ES-I3 (cell line): ENCODE results near the gene PRKD1.

Experiments
- H3K36me3 ChIP-seq: 2 replicates; pipeline ENCODE4 v1.6.1; 2013; ENCODE audit warnings: mild to moderate bottlenecking, low read length, control low read depth, moderate library complexity; ENCODE audit not compliant: insufficient read depth
- H3K4me1 ChIP-seq: 2 replicates; pipeline ENCODE4 v1.6.1; 2013; ENCODE audit warnings: mild to moderate bottlenecking, control low read depth, low read length; ENCODE audit not compliant: insufficient read depth
- H3K9ac ChIP-seq: 2 replicates; pipeline ENCODE4 v1.6.1; 2013; ENCODE audit warnings: low read depth, mild to moderate bottlenecking, low read length, moderate library complexity
- H3K9me3 ChIP-seq: 2 replicates; pipeline ENCODE4 v1.6.1; 2013; ENCODE audit warnings: mild to moderate bottlenecking, low read length, moderate library complexity; ENCODE audit not compliant: control insufficient read depth, insufficient read depth

Gene PRKD1

GRCh38 chr14:29927376-29928116 is at the start of gene PRKD1:
Gene PRKD1 (minus strand): TSS chr14:29927847.
- no peaks in the 10 kb centered on the region for H3K36me3 ChIP-seq
- peaks cover 12% of the 10 kb centered on the region for H3K4me1 ChIP-seq
- peak within 1 kb of the TSS; percentile 65 for H3K9ac ChIP-seq
- no peaks in the 10 kb centered on the region for H3K9me3 ChIP-seq

GRCh38 chr14:29971101-29971500 is 43.5 kb upstream of the PRKD1 start:
- no peak overlapping the region for H3K9ac ChIP-seq
- no peaks in the 10 kb centered on the region for H3K4me1 ChIP-seq
- no peaks in the 10 kb centered on the region for H3K36me3 ChIP-seq
- H3K9me3 ChIP-seq: no peaks in the 10 kb centered on the region

GRCh38 chr14:29955087-29955486 is 27.4 kb upstream of the PRKD1 start:
- H3K36me3 ChIP-seq: no peaks in the 10 kb centered on the region

GRCh38 chr14:29953501-29953900 is 25.9 kb upstream of the PRKD1 start:
- Histone ChIP-seq H3K9ac (no peak overlapping the region), H3K9me3 (no peaks in the 10 kb centered on the region), H3K4me1 (no peaks in the 10 kb centered on the region), H3K36me3 (no peaks in the 10 kb centered on the region)

More at GRCh38 chr14:29955087-29955486, 27.4 kb upstream of the PRKD1 start:
- no peak overlapping the region for H3K9ac ChIP-seq
- no peaks in the 10 kb centered on the region for H3K9me3 ChIP-seq
- no peaks in the 10 kb centered on the region for H3K4me1 ChIP-seq

- H3K36me3 ChIP-seq: no peaks in the 10 kb centered on the region
- no peak overlapping the region for H3K9ac ChIP-seq
- no peaks in the 10 kb centered on the region; the same call in 1 of the 2 replicates for H3K9me3 ChIP-seq
- H3K4me1 ChIP-seq: no peaks in the 10 kb centered on the region; the same call in none of the 2 replicates
These were observed 16.4 kb upstream of the PRKD1 start for GRCh38 chr14:29944091-29944490.

DNA sequence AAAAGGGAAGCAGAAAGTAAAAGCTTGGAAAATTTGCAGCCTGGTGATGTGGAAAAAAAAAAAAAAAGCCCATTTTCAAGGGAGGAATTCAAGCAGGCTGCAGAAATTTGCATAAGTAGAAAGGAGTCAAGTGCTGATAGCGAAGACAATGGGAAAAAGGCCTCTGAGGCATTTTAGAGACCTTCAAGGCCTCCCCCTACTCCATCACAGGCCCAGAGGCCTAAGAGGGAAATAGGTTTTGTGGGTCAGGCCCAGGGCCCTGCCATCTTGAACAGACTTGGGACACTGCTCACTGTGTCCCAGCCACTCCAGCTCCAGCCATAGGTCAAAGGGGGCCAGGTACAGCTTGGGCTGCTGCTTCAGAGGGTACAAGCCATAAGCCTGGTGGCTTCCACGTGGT is 13.8 kb upstream of the PRKD1 start:
- H3K9ac ChIP-seq: no peak overlapping the region
- no peaks in the 10 kb centered on the region; the same call in none of the 2 replicates for H3K4me1 ChIP-seq
- H3K36me3 ChIP-seq: no peaks in the 10 kb centered on the region
- H3K9me3 ChIP-seq: no peaks in the 10 kb centered on the region; the same call in 1 of the 2 replicates

- H3K36me3 ChIP-seq: no peaks in the 10 kb centered on the region
- H3K9me3 ChIP-seq: no peaks in the 10 kb centered on the region; the same call in 1 of the 2 replicates
- no peak overlapping the region for H3K9ac ChIP-seq
- no peaks in the 10 kb centered on the region; the same call in none of the 2 replicates for H3K4me1 ChIP-seq
These were observed 12.8 kb upstream of the PRKD1 start for GRCh38 chr14:29940482-29940881.

- Histone ChIP-seq H3K9me3 (no peaks in the 10 kb centered on the region), H3K36me3 (no peaks in the 10 kb centered on the region), H3K4me1 (no peaks in the 10 kb centered on the region; the same call in none of the 2 replicates), H3K9ac (no peak overlapping the region)
These were observed 9.5 kb upstream of the PRKD1 start for GRCh38 chr14:29937116-29937515.

- Histone ChIP-seq H3K36me3 (no peaks in the 10 kb centered on the region), H3K9ac (no peak overlapping the region), H3K4me1 (peaks cover 6% of the 10 kb centered on the region; the same call in 1 of the 2 replicates), H3K9me3 (no peaks in the 10 kb centered on the region)
These were observed 2.6 kb upstream of the PRKD1 start for GRCh38 chr14:29930283-29930682.

DNA sequence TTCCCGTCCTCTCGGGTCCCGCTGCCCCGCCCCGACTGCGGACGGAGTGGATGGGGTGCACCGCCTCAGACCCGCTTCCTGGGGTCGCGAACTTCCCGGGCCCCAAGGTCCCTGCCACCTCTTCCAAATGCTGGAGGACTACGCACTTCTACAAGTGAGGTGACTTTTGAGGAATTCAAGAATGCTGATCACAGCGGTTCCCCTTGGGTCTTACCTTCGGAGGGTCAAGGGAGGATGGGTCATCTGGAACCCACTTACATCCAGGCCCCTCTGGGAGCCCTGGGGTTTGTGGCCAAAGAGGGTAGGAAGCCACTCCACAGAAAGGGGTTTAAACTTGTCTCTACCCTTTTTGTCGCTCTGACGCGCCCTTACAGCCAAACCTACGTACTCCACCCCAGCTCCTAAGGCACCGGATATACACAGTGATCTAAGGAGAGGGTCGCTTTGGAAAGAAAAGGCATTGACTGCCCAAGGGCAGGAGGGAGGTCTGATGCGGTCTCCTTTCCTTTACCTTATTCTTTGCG is 532 bp upstream of the PRKD1 start:
- Histone ChIP-seq H3K4me1 (peaks cover 12% of the 10 kb centered on the region), H3K9me3 (no peaks in the 10 kb centered on the region), H3K9ac (peak overlapping the region; percentile 65), H3K36me3 (no peaks in the 10 kb centered on the region)

DNA sequence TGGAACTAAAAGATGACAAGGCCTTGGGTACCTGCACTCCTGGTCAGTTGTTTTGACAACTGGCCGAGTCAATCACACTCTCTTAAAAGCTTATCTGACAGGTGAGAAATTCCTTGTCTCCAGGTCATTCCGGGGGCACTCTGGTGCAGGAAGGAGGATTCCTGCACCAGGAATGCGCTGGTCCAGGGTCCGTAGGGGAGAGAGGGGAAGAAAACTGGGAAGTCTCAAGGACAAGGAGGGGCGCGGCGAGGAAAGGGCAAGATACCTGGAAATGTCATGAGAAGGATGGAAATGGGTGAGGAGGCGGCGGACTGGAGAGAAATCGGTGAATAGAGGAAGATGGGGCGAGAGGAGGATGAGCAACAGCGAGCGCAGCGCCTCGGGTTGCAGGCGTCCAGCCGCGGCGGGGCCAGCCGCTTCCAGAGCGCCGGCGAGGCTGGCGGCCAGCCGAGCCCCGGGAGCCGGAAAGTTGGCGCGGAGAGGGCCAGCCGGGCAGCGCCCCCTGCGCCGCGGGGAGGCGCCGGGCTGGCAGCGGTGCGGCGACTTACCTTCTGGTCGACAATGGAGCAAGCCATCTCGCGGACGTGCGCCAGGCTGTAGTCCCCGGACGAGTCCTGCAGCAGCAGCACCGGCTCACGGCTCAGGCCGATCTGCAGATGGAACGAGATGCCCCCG is 809 bp downstream of the PRKD1 start:
- no peaks in the 10 kb centered on the region for H3K9me3 ChIP-seq
- H3K9ac ChIP-seq: peak overlapping the region; percentile 52
- no peaks in the 10 kb centered on the region for H3K36me3 ChIP-seq
- peaks cover 12% of the 10 kb centered on the region for H3K4me1 ChIP-seq

- Histone ChIP-seq H3K9ac (peak overlapping the region; percentile 52; the same call in 1 of the 2 replicates), H3K4me1 (peaks cover 12% of the 10 kb centered on the region), H3K9me3 (no peaks in the 10 kb centered on the region)
These were observed 1.4 kb downstream of the PRKD1 start for GRCh38 chr14:29926228-29926627.

GRCh38 chr14:29925736-29926135 is 1.9 kb downstream of the PRKD1 start:
- Histone ChIP-seq H3K9me3 (no peaks in the 10 kb centered on the region), H3K9ac (no peak overlapping the region), H3K36me3 (no peaks in the 10 kb centered on the region), H3K4me1 (peaks cover 12% of the 10 kb centered on the region)

More at GRCh38 chr14:29926228-29926627, 1.4 kb downstream of the PRKD1 start:
- H3K36me3 ChIP-seq: no peaks in the 10 kb centered on the region

DNA sequence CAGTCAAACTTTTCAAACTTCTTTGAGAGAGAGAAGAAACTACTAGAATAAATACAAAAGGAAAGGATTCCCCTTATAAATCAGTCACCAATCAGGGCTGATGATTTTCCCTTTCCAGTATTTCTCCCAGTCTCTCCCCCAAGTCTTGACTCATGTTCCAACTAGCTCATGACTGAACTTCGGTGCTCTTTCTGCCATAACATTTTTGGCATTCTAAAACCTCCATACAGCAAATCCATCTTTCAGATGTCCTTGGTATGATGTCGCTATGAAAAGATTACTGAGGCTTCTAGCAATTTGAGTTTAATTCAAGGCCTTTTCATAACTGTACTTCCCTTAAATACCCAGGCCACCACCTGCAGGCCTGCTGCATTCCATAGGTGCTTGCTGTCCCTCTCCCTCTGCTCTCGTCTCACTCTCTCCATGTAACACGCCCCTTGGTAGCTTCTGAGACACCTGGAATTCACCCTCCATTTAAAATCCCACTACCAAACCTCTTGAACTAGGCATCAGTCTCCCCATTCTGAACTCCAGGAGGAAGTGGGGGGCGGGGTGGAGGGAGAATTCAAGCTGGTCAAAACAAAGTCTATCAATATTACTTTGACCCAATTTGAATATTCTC is 2.4 kb downstream of the PRKD1 start:
- no peaks in the 10 kb centered on the region for H3K36me3 ChIP-seq
- H3K9me3 ChIP-seq: no peaks in the 10 kb centered on the region
- no peak overlapping the region for H3K9ac ChIP-seq
- H3K4me1 ChIP-seq: peaks cover 12% of the 10 kb centered on the region
